Skeletal muscle tissue (tissue), 4 donors: ENCODE data around the gene BPIFB2. TPM values are rescaled to one million over a fixed set of nuclear protein-coding genes. Genes with fewer than 3 reads are reported as not detected.

Source experiments
- H3K27ac ChIP-seq: one replicate; pipeline ENCODE4 v1.7.0; 2013; ENCODE audit warnings: mild to moderate bottlenecking, low read depth, low read length, inconsistent platforms
- H3K27me3 ChIP-seq, 3 donors: one replicate each; pipeline ENCODE4 v1.7.0; 2013; ENCODE audit warnings: low read length in 3 of 3; ENCODE audit not compliant: control insufficient read depth in 3 of 3, insufficient read depth in 3 of 3
- H3K36me3 ChIP-seq, 3 donors: one replicate each; pipeline ENCODE4 v1.7.0; 2013; ENCODE audit warnings: low read length in 3 of 3; ENCODE audit not compliant: control insufficient read depth in 3 of 3, insufficient read depth in 3 of 3
- H3K4me1 ChIP-seq, 3 donors: one replicate each; pipeline ENCODE4 v1.7.0; 2013; ENCODE audit warnings: low read length in 3 of 3, mild to moderate bottlenecking in 3 of 3; ENCODE audit not compliant: control insufficient read depth in 3 of 3, insufficient read depth in 3 of 3
- H3K4me3 ChIP-seq, 3 donors: one replicate each; pipeline ENCODE4 v1.7.0; 2013; ENCODE audit warnings: low read length in 3 of 3
- H3K9ac ChIP-seq, 3 donors: one replicate each; pipeline ENCODE4 v1.7.0; 2013; ENCODE audit warnings: low read length in 3 of 3, mild to moderate bottlenecking in 3 of 3, moderate library complexity in 2 of 3, low read depth in 1 of 3
- H3K9me3 ChIP-seq, 3 donors: one replicate each; pipeline ENCODE4 v1.7.0; 2013; ENCODE audit warnings: low read length in 3 of 3; ENCODE audit not compliant: control insufficient read depth in 3 of 3
- total RNA-seq: library from RNA; depleted of rRNA; stranded (reverse); fragments of >200 nt; gene quantifications from one replicate; pipeline ENCODE4 v1.2.3, GENCODE V29; 2014
- donor health status: Osteomylitis.

BPIFB2 gene
- total RNA-seq, 1 donor from 2014 or later: not detected

DNA sequence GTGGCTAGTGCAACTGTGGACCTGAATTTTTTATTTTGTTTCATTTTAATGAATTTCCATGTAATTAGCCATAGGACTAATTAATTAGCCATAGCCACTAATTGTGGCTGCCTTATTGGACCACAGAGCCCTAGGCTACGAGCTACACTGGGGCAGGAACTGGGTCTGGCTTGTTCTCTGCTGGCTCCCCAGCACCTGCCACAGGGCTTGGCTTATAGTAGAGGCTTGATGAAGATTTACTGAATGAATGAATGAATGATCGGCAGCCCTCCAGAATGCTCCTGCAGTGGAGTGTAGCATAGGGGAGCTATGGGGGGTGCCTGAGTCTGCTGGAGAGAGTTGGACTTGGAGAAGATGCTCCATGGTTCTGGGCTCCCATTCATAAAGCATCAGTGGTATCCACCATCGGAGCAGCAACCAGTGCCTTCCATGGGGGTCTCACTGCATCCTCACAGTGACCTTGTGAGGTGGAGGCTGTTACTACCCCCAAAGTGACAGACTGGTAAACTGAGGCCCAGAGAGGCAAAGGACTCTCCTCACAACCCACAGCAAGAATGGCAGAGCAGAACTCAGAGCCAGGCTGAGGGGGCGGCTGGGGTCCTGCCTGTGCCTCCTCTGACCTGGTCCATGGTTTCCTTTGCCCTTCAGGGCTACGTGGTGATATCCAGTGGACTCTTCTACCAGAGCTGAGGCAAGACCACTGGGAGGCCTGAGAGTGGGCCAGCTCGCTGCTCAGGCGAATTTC is 15.4 kb downstream of the BPIFB2 start:
- no peak overlapping the region for H3K27ac ChIP-seq
- no peak overlapping the region for H3K9ac ChIP-seq
- no peaks in the 10 kb centered on the region for H3K4me1 ChIP-seq
- peaks cover 3 to 22% (median 8%) of the 10 kb centered on the region in 3 donors for H3K27me3 ChIP-seq
- H3K36me3 ChIP-seq: no peaks in the 10 kb centered on the region
- H3K4me3 ChIP-seq: no peak overlapping the region
- peaks cover 0 to 3% (median 0%) of the 10 kb centered on the region in 3 donors for H3K9me3 ChIP-seq

DNA sequence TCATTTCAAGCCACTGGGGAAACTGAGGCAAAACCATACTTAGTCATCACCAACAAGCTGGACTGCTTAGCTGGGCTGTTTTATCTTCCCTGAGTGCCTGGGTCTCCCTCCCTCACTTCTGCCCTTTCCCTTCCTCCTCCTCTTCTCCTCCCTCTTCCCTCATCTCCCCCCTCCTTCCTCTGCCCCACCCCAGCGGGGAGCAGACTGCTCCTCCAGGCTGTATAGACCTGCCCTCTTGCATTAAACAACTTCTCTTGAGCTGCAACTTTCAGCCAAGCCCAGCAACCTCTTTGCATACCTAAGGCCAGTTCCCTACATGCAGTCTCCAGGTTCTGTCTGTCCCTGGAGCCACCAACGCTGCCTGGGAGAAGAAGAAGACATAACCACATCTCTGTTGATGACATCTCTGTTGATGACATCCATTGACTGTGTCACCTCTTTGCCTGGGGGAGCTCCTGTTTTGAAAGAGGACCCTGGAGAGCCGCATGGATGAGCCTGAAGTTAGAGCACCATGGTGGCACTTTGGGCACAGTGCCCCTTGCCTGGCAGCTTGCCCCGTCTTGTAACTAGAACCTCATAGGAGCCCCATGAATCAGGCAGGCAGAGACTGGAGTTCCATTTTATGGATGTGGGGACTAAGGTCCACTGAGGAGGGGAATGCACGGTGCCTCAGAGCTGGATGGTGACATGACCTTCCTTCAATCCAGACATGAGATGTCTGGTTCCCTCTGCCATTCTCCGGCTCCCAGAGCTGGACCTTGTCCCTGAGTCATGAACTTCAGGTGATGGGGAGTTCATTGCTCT is 16.1 kb downstream of the BPIFB2 start:
- Histone ChIP-seq H3K4me3 (no peak overlapping the region), H3K9ac (no peak overlapping the region), H3K27me3 (peaks cover 3 to 28% (median 11%) of the 10 kb centered on the region in 3 donors), H3K9me3 (peaks cover 0 to 3% (median 0%) of the 10 kb centered on the region in 3 donors), H3K27ac (no peak overlapping the region), H3K4me1 (no peaks in the 10 kb centered on the region), H3K36me3 (no peaks in the 10 kb centered on the region)

DNA sequence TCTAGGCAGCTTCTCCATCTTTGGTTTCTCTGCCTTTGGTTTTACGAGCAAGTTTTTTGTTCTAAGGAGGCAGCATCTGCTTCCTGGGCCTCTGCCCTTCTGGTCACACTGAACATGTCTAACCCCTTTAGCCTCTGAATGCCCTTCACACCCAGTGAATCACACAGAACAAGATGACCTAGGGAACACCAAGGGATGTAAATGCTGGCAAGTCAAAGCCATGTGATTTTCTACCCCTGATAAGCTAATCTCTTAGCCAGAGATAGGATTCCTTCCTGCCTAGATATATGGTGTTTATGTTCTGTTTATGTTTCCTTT is 16.7 kb downstream of the BPIFB2 start:
- Histone ChIP-seq H3K36me3 (no peaks in the 10 kb centered on the region), H3K27me3 (peaks cover 8 to 31% (median 16%) of the 10 kb centered on the region in 3 donors), H3K9ac (no peak overlapping the region), H3K4me1 (no peaks in the 10 kb centered on the region), H3K27ac (no peak overlapping the region), H3K4me3 (no peak overlapping the region), H3K9me3 (peaks cover 0 to 3% (median 0%) of the 10 kb centered on the region in 3 donors)

DNA sequence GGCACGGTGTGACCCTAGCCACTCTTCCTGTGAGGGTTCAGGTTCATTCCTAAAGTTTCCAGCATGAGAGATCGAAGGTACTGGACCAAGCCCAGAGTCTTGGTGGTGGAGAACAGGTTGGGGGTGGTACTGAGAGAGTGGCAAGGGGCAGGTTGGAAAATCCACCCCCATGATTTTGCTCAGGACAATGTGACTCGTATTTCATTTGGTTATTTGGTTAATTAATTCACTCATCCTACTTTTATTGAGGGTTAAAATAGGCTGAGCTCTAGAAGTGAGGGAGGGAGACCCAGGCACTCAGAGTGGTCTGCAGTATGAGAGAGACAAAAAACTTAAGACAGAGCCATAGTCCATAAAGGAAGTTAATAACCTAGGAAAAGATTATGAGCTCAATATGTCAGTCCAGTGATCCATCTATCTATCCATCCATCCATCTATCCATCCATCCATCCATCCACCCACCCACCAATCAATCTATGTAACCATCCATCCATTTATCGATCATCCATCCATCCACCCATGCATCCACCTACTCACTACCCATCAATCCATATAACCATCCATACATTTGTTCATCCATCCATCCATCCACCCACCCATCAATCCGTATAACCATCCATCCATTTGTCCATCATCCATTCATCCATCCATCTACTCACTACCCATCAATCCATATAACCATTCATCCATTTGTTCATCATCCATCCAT is 17.3 kb downstream of the BPIFB2 start:
- no peaks in the 10 kb centered on the region for H3K36me3 ChIP-seq
- H3K27ac ChIP-seq: no peak overlapping the region
- peaks cover 9 to 30% (median 20%) of the 10 kb centered on the region in 3 donors for H3K27me3 ChIP-seq
- no peak overlapping the region for H3K9ac ChIP-seq
- H3K4me3 ChIP-seq: no peak overlapping the region
- no peaks in the 10 kb centered on the region for H3K4me1 ChIP-seq
- peaks cover 0 to 3% (median 0%) of the 10 kb centered on the region in 3 donors for H3K9me3 ChIP-seq

DNA sequence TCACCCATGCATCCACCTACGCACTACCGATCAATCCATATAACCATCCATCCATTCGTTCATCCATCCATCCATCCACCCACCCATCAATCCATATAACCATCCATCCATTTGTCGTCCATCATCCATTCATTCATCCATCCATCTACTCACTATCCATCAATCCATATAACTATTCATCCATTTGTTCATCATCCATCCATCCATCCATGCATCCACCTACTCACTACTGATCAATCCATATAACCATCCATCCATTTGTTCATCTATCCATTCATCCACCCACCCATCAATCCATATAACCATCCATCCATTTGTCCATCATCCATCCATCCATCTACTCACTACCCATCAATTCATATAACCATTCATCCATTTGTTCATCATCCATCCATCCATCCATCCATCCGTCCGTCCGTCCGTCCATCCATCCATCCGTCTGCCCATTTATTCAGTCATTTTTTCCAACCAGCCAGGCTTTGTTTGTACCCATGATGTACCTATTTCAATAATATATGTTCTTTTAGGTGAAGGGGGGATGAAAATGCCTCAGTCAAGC is 17.9 kb downstream of the BPIFB2 start:
- H3K36me3 ChIP-seq: no peaks in the 10 kb centered on the region
- H3K4me3 ChIP-seq: no peak overlapping the region
- peaks cover 0 to 3% (median 0%) of the 10 kb centered on the region in 3 donors for H3K9me3 ChIP-seq
- H3K9ac ChIP-seq: no peak overlapping the region
- H3K4me1 ChIP-seq: no peaks in the 10 kb centered on the region
- peaks cover 9 to 35% (median 19%) of the 10 kb centered on the region in 3 donors for H3K27me3 ChIP-seq
- no peak overlapping the region for H3K27ac ChIP-seq

DNA sequence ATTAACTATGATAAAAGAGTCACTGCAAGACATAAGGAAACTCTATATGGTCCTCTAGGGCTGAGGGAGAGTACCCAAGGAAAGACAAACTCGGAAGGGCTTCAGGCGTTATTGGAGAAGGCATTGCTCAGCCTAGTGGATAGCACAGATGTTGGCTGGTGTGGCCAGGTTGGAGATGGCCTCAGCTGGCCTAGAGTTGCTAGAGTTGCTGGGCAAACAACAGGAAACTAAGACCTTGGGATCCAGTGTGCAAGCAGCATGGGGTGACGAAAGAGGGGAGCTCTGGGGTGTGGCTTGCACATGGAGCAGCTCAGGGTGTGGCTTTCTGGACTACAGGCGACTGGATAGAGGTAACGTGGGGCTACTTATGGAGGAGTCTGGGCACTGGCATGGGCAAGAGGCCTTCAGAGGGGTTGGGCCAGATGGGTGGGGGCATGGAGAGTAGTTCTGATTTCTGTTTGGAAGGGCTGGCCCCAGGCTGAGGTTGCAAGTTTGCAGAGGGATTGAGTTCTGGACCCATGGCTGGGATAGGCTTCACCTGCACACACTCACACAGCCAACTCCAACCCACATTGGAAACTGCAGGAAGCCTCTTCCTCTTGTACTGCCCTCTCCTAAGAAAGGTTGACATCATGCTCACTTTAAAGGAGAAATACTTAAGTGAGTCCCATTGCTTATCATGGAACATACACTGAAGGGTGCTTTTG is 18.7 kb downstream of the BPIFB2 start:
- Histone ChIP-seq H3K4me3 (no peak overlapping the region), H3K27me3 (peaks cover 9 to 33% (median 22%) of the 10 kb centered on the region in 3 donors), H3K9ac (no peak overlapping the region), H3K4me1 (no peaks in the 10 kb centered on the region), H3K36me3 (no peaks in the 10 kb centered on the region), H3K27ac (no peak overlapping the region), H3K9me3 (peaks cover 0 to 3% (median 0%) of the 10 kb centered on the region in 3 donors)

DNA sequence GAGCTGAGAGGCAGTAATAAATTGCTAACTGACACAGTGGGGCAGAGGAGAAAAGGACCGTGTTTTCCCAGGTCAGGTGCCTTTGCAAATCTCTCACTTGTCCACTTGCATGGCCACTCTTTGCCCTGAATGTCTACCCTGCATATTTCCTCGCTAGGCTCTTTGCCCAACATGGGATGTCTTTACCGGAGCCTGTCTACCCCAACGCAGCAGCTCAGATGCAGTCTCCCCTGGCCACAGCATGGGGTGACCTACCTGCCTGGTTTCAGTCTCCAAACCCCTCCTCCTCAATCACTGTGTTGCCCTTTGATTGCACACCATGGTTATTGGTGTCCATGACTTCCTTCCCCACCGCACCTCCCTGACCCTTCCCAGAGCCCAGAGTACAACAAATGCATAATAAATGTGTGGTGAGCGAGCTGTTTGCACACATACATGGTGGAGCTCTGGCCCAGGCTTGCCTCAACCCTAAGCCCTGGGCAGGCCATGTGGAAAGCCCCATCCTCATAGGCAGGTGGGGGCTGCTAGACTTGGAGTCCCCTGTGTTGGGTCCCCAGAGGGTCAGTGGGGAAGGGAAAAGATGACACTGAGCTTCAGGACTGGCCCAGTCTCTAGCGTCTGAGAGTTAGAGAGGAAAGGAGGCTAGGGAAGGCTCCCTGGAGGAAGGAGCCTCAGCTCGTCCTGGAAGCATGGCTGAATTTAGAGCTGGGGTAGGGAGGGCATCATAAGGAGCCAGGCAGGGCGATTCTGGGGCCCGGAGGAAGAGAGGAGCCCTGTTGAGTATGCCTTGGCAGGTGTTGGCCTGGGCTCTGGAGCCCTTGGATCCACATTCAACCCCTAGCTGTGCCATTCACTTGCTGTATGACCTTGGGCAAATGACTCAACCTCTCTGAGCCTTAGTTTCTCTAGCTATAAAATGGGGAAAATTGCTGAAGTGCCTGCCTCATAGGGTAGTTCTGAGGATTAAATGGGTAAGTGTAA is 19.6 kb downstream of the BPIFB2 start:
- no peaks in the 10 kb centered on the region for H3K4me1 ChIP-seq
- peaks cover 0 to 3% (median 0%) of the 10 kb centered on the region in 3 donors for H3K9me3 ChIP-seq
- H3K9ac ChIP-seq: no peak overlapping the region
- peaks cover 9 to 34% (median 30%) of the 10 kb centered on the region in 3 donors for H3K27me3 ChIP-seq
- no peak overlapping the region for H3K27ac ChIP-seq
- no peak overlapping the region for H3K4me3 ChIP-seq
- H3K36me3 ChIP-seq: no peaks in the 10 kb centered on the region

DNA sequence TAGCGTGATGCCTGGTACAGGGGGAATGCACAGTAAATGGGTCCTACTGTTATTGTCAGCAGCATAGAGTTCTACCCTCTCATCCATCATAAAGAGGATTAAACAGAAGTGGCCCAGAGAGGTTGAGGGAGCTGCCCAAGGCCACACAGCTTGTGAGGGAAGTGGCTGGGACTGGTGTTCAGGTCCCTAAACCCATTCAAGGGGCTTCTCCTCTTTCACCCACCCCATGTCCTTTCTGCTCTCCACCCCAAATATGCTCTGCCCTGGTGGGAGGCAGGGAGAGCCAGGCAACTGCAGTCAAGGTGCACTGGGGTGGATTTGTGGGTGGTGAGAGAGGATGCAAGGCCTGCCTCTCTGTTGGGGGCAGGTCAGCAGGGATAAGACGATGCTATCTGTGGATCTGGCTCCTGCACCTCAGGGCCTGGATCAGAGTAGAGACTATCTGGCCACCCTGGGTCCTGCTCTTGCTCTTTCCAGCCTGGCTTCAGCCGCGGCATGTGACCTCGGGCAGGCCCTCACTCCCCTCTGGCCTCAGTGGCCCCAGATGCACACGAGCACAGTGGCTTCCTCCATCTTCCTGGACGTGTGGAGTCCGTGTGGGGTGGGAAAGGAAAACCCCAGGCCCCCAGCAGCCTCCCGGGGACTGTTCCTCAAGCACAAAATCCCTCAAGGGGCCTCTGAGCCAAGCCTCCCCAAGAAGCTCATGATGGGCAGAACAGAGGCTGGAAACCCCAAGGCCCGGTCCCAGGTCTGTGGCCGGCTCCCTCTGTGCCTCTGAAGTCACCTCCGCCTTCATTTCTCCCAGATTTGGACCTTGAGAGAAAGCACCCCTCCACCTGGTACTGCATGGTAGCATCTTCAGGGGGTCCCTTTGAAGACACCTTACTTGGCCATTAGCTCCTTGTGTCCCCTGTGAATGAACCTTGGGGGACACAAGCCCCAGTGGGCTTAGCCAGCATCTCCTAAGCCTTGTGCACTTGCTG is 20.6 kb downstream of the BPIFB2 start:
- Histone ChIP-seq H3K36me3 (no peaks in the 10 kb centered on the region), H3K9ac (no peak overlapping the region), H3K9me3 (peaks cover 0 to 3% (median 0%) of the 10 kb centered on the region in 3 donors), H3K27ac (no peak overlapping the region), H3K27me3 (peaks cover 12 to 38% (median 30%) of the 10 kb centered on the region in 3 donors), H3K4me1 (no peaks in the 10 kb centered on the region), H3K4me3 (no peak overlapping the region)
